ENCODE measurements around the gene LAMA2. TPM values are rescaled to one million over a fixed set of nuclear protein-coding genes. Genes with fewer than 3 reads are reported as not detected.

LAMA2 gene
- total RNA-seq, 1 experiment from 2014 or later = 112 TPM

- peak; percentile 22 for DNase-seq (ENCODE audit: low read depth)
These were observed 31.1 kb downstream of the LAMA2 start for GRCh38 chr6:128914051-128914450.

- DNase-seq (ENCODE audit: low read depth) = peak; percentile 39
These were observed 35.9 kb downstream of the LAMA2 start for GRCh38 chr6:128918886-128919285.

- DNase-seq (ENCODE audit: low read depth) = peak; percentile 68
These were observed 36.7 kb downstream of the LAMA2 start for GRCh38 chr6:128919412-128920180.

GRCh38 chr6:128925765-128926164 lies 42.8 kb downstream of the LAMA2 start:
- DNase-seq (ENCODE audit: low read depth) = no peak

- DNase-seq (ENCODE audit: low read depth) = no peak
These were observed 46.9 kb downstream of the LAMA2 start for GRCh38 chr6:128929869-128930268.

GRCh38 chr6:128930321-128930720 lies 47.4 kb downstream of the LAMA2 start:
- DNase-seq (ENCODE audit: low read depth) = no peak

- DNase-seq (ENCODE audit: low read depth) = peak; percentile 66
These were observed 49.1 kb downstream of the LAMA2 start for GRCh38 chr6:128932061-128932460.

- DNase-seq (ENCODE audit: low read depth) = no peak
These were observed 67.9 kb downstream of the LAMA2 start for GRCh38 chr6:128950864-128951263.

GRCh38 chr6:128952902-128953301 lies 70.0 kb downstream of the LAMA2 start:
- DNase-seq (ENCODE audit: low read depth) = no peak

GRCh38 chr6:128954308-128955043 lies 71.5 kb downstream of the LAMA2 start:
- no peak for DNase-seq (ENCODE audit: low read depth)

GRCh38 chr6:128963561-128963960 lies 80.6 kb downstream of the LAMA2 start:
- peak; percentile 15 for DNase-seq (ENCODE audit: low read depth)

GRCh38 chr6:128964233-128964755 lies 81.4 kb downstream of the LAMA2 start:
- peak; percentile 6 for DNase-seq (ENCODE audit: low read depth)

- no peak for DNase-seq (ENCODE audit: low read depth)
These were observed 81.8 kb downstream of the LAMA2 start for GRCh38 chr6:128964771-128965170.

- DNase-seq (ENCODE audit: low read depth) = no peak
These were observed 84.0 kb downstream of the LAMA2 start for GRCh38 chr6:128966934-128967333.

- no peak for DNase-seq (ENCODE audit: low read depth)
These were observed 96.1 kb downstream of the LAMA2 start for GRCh38 chr6:128979071-128979470.

- DNase-seq (ENCODE audit: low read depth) = peak; percentile 7
These were observed 98.8 kb downstream of the LAMA2 start for GRCh38 chr6:128981716-128982115.

GRCh38 chr6:128990360-128990759 lies 107.4 kb downstream of the LAMA2 start:
- no peak for DNase-seq (ENCODE audit: low read depth)

- DNase-seq (ENCODE audit: low read depth) = no peak
These were observed 108.0 kb downstream of the LAMA2 start for GRCh38 chr6:128990915-128991314.

- DNase-seq (ENCODE audit: low read depth) = no peak
These were observed 110.2 kb downstream of the LAMA2 start for GRCh38 chr6:128993166-128993565.

GRCh38 chr6:128997880-128998279 lies 114.9 kb downstream of the LAMA2 start:
- DNase-seq (ENCODE audit: low read depth) = no peak

GRCh38 chr6:129006724-129007514 lies 124.0 kb downstream of the LAMA2 start:
- DNase-seq (ENCODE audit: low read depth) = no peak
